Uterus (tissue), 2 donors: ENCODE results near the gene KRTAP10-9.

ENCODE experiments used
- POLR2A ChIP-seq, 2 donors: fragments of 450-650 bp; IDR thresholded peaks; one replicate each; pipeline ENCODE4 v1.6.1; 2016; ENCODE audit warnings: antibody characterized with exemption in 2 of 2, mild to moderate bottlenecking in 1 of 2, moderate library complexity in 1 of 2
- TF ChIP-seq, protein P1 (sequence below), 4 experiments: fragments of 200-600 bp in 2 of 4; fragments of 450-650 bp in 2 of 4; sonication (generic) in 2 of 4; IDR thresholded peaks; one replicate each; pipeline ENCODE4 v1.5.1; 2016 to 2019; ENCODE audit warnings: antibody characterized with exemption in 4 of 4, mild to moderate bottlenecking in 2 of 4, moderate library complexity in 1 of 4

DNA sequence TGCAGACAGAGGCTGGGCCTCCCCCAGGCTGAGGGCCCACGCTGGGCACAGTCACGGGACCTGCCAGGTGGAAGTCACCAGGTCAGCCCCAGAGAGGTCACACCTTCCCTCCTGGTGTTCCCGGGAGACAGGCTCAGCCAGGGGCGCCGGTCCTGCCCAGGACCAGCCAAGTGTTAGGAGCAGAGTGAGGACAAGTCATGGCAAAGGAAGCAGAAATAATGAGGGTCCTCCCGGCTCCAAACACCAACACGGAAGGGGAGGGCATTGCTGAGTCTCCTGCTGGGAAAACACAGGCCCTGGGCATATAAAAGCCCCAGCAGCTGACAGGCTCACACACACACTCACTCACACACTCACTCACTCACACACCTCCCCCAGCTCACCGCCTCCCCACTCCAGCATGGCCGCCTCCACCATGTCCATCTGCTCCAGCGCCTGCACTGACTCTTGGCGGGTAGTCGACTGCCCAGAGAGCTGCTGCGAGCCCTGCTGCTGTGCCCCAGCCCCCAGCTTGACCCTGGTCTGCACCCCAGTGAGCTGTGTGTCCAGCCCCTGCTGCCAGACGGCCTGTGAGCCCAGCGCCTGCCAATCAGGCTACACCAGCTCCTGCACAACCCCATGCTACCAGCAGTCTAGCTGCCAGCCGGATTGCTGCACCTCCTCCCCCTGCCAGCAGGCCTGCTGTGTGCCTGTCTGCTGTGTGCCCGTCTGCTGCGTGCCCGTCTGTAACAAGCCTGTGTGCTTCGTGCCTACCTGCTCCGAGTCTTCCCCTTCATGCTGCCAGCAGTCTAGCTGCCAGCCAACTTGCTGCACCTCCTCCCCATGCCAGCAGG, 10.3 kb downstream of the KRTAP10-9 start, which contains the start of gene KRTAP10-10:
- TF ChIP-seq, protein P1, sequence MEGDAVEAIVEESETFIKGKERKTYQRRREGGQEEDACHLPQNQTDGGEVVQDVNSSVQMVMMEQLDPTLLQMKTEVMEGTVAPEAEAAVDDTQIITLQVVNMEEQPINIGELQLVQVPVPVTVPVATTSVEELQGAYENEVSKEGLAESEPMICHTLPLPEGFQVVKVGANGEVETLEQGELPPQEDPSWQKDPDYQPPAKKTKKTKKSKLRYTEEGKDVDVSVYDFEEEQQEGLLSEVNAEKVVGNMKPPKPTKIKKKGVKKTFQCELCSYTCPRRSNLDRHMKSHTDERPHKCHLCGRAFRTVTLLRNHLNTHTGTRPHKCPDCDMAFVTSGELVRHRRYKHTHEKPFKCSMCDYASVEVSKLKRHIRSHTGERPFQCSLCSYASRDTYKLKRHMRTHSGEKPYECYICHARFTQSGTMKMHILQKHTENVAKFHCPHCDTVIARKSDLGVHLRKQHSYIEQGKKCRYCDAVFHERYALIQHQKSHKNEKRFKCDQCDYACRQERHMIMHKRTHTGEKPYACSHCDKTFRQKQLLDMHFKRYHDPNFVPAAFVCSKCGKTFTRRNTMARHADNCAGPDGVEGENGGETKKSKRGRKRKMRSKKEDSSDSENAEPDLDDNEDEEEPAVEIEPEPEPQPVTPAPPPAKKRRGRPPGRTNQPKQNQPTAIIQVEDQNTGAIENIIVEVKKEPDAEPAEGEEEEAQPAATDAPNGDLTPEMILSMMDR (IDR thresholded peaks at IDR 0.05) = no peak
- no peak for TF ChIP-seq POLR2A (IDR thresholded peaks at IDR 0.05)
